GM19035 (cell line): ENCODE measurements around the gene DIO1.
"Not testable (repeated sequence)": the region's sequence is repeated elsewhere in the genome, so short reads cannot be mapped to it uniquely, and the experiment has no call there.

Experiments
- ATAC-seq: cut with Tn5 transposase; IDR thresholded peaks from one replicate; pipeline ENCODE4 v1.9.1; 2021; ENCODE audit not compliant: unreplicated experiment

DIO1 gene

DNA sequence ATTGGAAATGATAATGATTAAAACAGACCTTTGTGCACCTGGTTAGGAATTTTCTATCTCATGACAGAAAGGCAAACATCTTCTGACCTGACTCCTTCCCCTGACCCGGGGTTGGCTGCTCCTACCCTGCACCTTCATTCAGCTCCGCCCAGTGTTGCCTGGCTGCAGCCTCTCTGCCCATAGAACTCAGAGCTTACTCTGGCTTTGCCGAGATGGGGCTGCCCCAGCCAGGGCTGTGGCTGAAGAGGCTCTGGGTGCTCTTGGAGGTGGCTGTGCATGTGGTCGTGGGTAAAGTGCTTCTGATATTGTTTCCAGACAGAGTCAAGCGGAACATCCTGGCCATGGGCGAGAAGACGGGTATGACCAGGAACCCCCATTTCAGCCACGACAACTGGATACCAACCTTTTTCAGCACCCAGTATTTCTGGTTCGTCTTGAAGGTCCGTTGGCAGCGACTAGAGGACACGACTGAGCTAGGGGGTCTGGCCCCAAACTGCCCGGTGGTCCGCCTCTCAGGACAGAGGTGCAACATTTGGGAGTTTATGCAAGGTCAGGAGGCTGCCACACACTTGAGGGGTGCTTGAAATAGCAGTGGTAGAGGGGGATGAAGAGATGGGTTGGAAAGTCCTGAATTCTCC is at the start of gene DIO1:
Gene DIO1 (plus strand): TSS at position 189 of the 638 bp plus-strand sequence. CDS start 24 bp downstream, at position 213.
- no peak for ATAC-seq

DNA sequence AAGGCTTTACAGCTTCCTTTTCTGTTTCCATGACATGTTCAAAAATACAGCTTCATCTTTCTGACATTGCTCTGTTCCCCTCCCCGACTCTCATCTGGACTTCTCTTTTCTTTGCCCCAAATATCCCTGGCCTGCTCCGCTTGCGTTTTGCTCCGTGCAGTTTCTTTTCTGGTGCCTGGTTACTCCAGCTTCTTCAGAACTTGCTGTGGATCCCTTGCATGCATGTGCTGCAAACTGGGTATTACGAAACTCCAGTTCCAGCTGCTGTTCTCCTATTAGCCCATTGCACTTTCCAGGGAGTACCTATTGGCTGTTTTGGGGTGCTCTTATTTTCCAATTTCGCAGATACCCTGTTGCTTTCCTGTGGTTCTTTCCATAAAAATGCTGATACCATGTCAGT is 46.0 kb upstream of the DIO1 start:
- ATAC-seq, result no peak

DNA sequence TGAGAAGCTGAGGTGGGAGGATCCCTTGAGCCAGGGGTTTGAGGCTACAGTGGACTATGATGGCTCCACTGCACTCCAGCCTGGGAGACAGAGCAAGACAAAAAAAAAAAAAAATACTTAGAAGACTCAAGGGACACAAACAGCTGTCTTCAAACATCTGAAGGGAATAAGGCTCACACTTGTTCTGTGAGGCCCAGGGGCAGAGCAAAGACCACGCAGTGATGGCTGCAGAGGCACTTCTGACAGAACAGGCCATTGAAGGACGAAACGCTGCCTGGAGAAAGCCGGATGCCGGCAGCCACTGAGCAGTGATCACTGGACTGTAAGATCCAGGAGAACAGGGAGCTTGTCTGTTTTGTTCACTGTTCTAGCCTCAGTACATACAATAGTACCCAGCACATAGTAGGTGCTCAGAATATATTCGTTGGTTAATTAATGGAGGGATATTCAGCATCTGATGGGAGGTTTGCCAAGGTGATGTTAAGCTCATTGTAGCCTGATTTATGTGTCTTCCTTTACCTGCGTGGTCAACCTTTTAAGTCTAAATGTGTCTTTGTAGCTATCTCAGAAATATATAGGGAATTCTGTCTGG is 43.8 kb upstream of the DIO1 start:
- no peak for ATAC-seq

DNA sequence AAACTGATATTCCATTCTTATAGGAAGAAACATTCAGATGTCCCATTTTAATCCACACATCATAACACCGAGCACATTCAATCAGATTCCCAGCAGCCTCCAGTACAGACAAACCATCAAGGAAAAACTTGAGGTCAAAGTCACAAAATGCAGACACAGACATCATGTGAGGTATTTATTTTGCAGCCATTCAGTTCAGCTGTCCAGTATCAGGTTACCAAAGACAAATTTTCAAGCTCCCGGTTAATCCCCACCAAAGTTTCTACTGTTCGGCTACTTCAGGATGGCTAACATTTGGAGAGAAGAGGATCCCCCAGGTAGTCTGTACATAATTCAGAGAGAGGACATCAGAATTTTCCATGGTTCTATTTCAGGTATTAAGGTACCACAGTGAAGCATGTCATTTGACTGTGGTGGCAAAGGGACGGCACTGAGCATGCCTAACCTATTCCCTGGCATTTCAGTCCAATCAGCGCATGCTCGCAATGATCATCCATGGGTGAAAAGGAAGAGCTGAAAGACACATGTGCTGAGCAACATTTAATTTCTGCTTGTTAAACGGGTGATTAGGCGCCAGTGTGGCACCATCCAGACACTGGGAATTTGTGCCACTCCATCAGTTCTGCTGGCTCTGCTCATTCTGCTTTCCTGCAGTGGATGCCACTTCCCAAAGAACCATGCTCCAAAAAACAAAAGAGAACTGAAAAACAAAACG is 42.3 kb upstream of the DIO1 start:
- no peak for ATAC-seq

DNA sequence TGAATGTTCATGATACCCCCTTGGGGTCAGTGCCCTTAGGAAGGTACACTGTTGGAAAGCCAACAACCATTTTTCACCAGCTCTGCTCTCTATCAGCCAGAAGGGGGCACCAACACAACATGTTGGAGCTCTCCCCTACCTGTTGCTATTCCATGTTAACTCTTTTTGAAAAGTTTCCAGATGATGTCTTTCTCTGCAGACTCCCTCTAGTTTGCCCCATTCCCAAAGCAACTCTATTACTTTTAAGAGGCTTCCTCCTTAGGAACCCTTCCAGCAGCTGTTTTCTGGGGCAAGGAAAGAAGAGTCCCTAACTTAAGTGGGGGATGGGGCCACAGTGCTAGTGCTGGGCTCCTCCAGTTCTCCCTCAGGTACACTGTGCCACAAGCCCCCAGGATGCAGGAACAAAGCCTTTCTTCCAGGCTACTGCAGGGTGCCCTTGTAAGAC is 33.0 kb upstream of the DIO1 start:
- ATAC-seq, result no peak

DNA sequence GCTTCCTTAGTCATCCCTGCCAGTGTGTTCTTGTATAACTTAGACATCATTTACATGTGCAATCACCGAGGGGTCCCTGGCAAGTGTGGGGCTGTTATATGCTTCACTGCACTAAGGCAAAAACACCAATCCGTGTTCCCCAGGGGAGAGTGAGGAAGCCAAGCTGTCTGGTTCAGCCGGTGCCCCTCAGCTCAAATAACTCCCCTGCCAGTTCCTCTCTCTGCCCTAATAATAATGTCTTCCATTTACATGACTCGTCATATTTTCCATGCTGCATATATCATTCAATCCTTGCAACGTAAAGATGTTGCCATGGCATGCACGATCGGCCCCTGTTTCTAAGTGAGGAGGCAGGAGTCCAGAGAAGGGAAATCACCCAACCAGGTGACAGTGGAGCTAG is 31.5 kb upstream of the DIO1 start:
- no peak for ATAC-seq

DNA sequence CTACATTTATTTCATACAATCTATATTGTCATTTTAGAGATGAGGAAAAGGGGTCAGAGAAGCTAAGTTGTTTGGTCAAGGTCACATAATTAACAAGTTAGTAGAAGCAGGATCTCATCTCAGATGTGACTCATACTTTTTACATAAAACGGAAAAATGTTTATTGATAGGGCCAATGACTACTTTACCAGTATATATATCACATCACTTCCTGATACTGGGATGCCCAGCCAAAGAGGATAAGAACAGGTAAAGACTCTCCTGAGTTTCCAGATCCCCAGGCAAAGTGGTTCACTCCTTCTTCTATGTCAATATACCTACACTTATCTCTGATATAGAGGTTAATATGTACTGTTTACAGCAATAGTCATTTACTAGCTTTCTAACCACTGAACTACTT is 25.4 kb upstream of the DIO1 start:
- ATAC-seq, result no peak

DNA sequence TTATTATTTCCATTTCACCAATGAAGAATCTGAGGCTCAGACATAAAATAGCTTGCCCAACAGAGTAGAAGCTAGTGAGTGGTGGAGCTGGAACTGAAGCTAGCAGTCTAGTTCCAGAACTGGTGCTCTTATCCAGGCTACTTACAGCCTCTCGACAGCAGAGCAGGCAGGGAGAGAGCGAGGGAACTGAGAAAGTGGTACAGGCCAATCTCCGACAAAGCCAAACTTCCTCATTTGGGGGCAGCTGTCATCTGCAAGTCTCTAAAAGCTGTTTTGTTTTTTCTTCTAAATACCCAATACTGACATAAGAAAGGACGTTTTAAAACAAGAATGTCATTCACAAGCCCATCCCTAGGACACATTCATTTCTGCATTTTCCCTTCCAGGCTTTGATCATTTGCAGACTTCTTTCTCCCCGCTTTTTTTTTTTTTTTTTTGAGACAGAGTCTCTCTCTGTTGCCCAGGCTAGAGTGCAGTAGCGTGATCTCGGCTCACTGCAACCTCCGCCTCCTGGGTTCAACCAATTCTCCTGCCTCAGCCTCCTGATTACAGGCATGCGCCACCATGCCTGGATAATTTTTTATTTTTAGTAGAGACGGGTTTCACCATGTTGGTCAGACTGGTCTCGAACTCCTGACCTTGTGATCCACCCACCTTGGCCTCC is 24.4 kb upstream of the DIO1 start:
- no peak for ATAC-seq

DNA sequence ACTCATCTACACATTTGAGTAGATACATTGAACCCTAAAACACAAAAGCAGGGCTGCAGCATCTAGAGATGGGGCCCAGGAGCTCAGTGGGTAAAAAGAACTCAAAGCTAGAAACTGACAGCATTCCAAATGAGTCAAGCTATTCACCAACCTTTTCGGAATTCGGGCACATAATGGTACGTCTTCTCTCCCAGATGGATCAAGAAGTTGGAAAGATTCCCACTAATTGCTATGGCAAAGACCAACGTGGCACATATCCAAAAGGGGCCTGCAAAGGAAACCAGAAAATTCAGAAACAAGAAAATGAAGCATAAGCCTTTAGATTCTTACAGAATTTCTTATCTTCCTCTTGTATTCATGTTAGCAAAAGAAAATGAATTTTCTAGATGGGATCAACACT is 22.8 kb upstream of the DIO1 start:
- no peak for ATAC-seq

DNA sequence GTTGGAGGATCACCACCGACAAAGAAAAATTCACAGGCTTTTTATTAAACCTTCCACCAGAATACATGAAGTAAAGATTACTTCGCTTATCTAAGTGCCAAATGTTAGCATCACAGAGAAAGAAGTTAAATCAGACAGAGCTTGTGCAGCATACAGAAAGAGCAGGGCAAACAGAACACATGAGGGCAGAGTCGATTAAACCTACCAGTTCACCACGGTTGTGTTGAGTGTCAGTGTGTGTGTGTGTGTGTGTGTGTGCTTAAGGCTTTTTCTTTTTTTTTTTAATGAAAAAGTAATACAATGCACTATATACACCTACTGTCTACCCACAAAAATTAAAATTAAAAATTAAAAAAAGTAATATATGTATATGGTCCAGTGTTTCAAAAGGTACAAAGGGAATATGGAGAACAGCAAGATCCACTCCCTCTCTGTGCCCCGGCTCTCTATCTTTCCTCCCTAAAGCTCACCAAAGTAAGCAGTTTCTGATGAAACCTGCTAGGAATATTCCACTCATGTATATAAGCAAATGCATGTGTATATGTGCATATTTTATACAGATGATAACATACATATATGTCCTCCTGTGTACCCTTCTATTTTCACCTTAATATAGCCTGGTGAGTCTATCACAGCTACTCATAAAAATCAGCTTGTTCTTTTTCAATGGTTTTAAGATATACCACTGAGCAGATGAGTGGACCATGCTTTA is 22.1 kb upstream of the DIO1 start:
- ATAC-seq, result no peak

DNA sequence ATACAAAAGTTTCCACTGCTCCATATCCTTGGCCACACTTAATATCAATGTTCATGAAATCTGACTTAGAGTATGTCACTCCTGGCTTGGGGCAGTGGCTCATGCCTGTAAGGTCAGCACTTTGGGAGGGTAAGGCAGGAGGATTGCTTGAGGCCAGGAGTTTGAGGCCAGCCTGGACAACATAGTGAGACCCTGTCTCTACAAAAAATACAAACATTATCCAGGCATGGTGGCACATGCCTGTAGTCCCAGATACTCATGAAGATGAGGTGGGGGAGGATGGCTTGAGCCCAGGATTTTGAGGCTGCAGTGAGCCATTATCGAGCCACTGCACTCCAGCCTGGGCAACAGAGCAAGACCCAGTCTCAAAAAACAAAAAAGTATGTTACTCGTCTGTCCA is 18.8 kb upstream of the DIO1 start:
- ATAC-seq, result not testable (repeated sequence)

DNA sequence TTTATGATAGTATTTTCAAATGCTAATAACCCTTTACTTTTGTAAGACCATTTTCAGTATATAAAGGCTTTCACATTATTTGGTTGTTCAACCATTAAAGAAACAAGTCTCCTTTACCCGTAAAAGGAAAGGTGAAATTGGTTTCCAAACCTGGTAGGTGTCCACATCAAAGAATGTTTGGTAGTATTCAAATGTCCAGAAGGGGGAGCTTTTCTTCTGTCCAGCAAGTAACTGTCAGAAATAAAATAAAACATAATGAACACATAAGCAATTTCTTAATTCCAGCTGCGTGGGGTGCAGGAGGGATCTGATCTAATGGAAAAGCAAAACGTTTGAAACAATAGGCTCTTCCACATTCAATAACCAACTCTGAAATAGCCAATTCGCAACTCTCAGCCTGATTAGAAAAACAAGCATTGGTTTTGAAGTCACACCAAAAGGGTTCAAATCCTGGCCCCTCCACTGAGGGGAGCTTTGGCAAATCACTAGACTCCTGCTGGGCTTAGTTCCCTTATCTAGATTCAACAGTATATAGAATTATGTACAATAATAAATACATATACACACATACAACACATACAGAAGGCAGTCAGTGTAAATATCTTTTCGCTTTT is 15.4 kb upstream of the DIO1 start:
- no peak for ATAC-seq

DNA sequence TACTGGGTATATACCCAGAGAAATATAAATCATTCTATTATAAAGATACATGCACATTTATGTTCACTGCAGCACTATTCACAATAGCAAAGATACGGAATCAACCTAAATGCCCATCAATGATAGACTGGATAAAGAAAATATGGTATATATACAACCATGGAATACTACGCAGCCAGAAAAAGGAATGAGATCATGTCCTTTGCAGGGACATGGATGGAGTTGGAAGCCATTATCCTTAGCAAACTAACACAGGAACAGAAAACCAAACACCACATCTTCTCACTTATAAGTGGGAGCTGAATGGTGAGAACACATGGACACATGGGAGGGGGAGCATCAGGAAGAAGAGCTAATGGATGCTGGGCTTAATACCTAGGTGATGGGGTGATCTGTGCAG is 12.1 kb upstream of the DIO1 start:
- ATAC-seq, result not testable (repeated sequence)

DNA sequence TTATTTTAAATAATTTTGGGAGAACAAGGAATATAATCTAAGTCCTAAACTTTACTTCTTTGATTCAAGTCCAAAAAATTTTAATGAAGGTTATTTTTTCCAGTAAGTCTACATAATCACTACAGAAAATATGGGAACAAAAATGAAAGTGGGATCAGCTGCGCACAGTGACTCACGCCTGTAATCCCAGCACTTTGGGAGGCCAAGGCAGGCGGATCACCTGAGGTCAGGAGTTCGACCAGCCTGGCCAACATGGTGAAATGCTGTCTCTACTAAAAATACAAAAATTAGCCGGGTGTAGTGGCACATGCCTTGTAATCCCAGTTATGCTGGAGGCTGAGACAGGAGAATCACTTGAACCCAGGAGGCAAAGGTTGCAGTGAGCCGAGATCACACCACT is 10.4 kb upstream of the DIO1 start:
- not testable (repeated sequence) for ATAC-seq

DNA sequence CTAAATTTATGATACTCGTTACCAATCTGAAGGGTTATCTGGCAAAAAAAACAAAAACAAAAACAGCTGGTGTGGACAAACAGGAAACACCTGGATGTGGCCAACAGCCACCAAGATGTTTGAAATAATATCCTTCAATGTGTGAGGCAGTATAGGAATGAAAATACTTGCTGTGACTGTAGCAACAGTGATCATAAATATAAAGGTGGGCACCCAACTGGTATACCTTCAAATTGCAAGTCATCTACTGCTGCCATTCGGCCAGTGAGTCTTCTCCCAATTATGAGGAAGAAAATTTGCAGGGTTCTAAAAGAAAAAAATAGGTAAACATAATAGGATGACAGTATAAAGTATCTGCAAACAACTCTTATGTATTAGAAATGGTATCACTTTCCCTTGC is 5.3 kb upstream of the DIO1 start:
- no peak for ATAC-seq

DNA sequence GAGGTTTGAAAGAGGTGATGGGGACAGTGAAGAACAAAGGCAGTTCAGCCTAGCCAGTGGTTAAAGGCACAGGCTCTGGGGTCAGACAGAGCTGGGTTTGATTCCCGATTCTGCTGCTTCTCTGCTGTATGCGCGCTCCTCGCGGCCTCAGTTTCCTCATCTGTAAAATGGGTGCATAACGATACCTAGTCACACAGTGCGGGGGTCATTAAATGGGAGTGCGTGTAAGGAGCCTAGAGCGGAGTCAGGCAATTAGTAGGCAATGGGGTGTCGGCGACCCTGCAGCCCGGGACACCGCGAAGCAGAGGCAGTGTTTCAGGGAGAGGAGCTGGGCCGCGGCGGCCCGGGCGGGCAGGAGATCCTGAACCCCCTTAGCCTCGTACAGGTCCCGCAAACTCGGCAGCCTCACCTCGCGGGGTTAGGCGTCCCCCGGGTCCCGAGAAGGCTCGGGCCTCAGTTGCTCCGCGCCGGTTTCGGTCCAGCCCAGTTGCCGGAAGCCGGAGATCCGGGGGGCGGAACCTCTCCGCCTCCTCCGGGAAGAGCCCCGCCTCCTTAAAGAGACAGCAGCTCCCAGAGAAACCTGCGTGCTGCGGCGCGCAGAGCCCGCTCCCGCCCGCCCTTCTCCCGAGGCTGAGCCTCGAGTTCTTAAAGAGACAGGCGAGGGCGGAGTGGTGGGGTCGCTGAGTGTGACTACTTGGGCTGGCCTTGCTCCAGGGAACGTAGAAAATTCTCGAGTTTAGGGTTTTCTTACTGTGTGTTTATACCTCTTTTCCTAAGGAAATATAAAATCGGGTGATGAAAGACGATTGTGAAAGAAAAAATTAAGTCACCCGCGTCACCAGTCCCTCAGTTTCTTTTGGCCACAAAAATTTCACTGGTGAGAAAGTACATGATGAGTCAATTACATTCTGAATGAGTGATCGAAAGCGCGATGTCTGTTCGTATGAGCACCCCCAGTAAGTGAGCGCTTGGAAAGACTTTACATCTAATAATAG is 4.4 kb upstream of the DIO1 start, which contains the start of gene YIPF1:
Gene YIPF1 (minus strand): TSS at position 494 of the 995 bp plus-strand sequence. CDS start 860 bp downstream, outside the sequence.
- ATAC-seq, result peak; percentile 94

DNA sequence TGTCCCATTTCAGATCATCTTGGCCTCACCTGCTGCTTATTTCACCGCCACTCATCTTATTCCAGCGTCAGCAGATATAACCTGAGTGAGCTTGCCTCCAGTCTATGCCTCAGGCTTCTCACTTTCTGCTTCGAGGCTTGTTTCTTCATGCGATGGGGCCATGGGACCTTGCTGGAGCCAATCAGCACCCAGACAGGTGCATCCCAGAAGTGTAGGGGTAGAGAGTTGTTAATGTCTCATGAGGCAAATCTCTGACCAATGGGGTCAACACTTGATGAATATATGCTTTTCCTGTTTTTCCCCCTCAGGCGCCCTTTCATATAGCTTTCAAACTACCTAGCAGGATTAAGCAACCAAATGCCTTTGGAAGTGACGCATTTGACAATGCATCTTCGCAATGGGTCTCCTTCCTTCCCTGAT is 3.5 kb upstream of the DIO1 start:
- no peak for ATAC-seq

DNA sequence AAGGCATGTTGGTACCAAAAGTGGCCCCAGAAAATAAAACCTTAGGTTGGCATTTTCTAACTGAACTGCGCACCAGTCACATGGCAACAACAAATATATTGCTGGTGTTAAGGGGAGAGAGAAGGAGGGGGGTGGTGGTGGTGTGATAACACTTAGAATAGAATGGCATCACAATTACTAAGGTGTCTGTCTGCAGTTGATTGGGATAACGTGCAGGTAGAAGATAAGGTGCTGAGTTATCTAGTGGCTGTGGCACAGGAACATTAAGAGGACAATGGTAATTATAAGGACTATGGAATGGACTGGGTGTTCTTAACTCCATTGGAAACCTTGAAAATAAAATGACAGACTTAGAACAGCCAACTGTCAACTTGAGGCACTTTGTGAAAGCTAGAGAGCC is 3.0 kb upstream of the DIO1 start:
- ATAC-seq, result no peak

DNA sequence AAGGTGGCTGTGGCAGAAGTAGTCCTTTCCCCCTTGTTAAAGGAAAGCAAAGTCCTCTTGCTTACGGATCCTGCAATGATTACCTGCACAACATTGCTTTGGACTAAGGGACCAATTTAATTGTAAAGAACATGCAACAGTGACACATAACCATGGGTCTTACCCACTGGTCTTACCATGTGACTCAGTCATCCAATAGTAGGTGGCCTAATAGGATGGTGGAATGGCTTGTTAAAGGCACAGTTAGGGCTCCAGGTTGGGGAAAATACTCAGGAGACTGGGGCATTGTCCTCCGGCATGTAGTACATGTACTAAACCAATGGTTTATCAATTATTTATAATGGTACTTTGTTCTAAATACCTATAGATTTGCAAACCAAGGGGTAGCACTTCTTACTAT is 2.3 kb upstream of the DIO1 start:
- ATAC-seq, result no peak
